Spleen (tissue), 11 donors: ENCODE results near the gene MRAS. TPM values are rescaled to one million over a fixed set of nuclear protein-coding genes. Genes with fewer than 3 reads are reported as not detected.

Experiments used
- DNase-seq: peaks from one replicate; pipeline ENCODE4 v3.0.0-alpha.2; 2020
- H3K27ac ChIP-seq, 8 donors: fragments of 200-600 bp; sonication (generic) in 7 of 8; 1 replicate in 4 of 8; 2 replicates in 4 of 8; pipeline versions ENCODE4 v1.5.0 to v1.8.0; 2016 to 2021; ENCODE audit warnings: inconsistent platforms in 4 of 8, mild to moderate bottlenecking in 4 of 8, moderate library complexity in 1 of 8
- H3K27me3 ChIP-seq, 7 donors: fragments of 200-600 bp; sonication (generic) in 6 of 7; replicated peaks in 1 of 7; 1 replicate in 4 of 7; 2 replicates in 3 of 7; pipeline versions ENCODE4 v1.5.0 to v1.8.0; 2016 to 2021; ENCODE audit warnings: inconsistent platforms in 3 of 7, mild to moderate bottlenecking in 1 of 7
- H3K36me3 ChIP-seq, 6 donors: fragments of 200-600 bp; sonication (generic) in 5 of 6; 1 replicate in 4 of 6; 2 replicates in 2 of 6; pipeline versions ENCODE4 v1.5.0 to v1.8.0; 2016 to 2021; ENCODE audit warnings: inconsistent platforms in 2 of 6
- H3K4me1 ChIP-seq, 6 donors: fragments of 200-600 bp; sonication (generic) in 5 of 6; 1 replicate in 3 of 6; 2 replicates in 3 of 6; pipeline versions ENCODE4 v1.5.0 to v1.8.0; 2016 to 2021; ENCODE audit warnings: inconsistent platforms in 3 of 6
- H3K4me3 ChIP-seq, 8 donors: fragments of 200-600 bp; sonication (generic) in 7 of 8; 1 replicate in 4 of 8; 2 replicates in 4 of 8; pipeline versions ENCODE4 v1.5.0 to v1.8.0; 2016 to 2021; ENCODE audit warnings: inconsistent platforms in 4 of 8, mild to moderate bottlenecking in 4 of 8, moderate library complexity in 2 of 8
- H3K9me3 ChIP-seq, 8 donors: fragments of 200-600 bp; sonication (generic) in 7 of 8; 1 replicate in 4 of 8; 2 replicates in 4 of 8; pipeline versions ENCODE4 v1.5.0 to v1.8.0; 2016 to 2021; ENCODE audit warnings: inconsistent platforms in 4 of 8
- CTCF ChIP-seq, 11 experiments: fragments of 200-600 bp in 7 of 11; fragments of 450-650 bp in 4 of 11; sonication (generic) in 4 of 11; IDR thresholded peaks in 8 of 11; conservative IDR thresholded peaks in 3 of 11; 1 replicate in 7 of 11; 2 replicates in 4 of 11; pipeline versions ENCODE4 v1.4.0 to v1.8.0; 2016 to 2021; ENCODE audit warnings: antibody characterized with exemption in 11 of 11, inconsistent platforms in 4 of 11, mild to moderate bottlenecking in 1 of 11
- POLR2A ChIP-seq, 3 donors: fragments of 450-650 bp; IDR thresholded peaks; one replicate each; pipeline ENCODE4 v1.5.1; 2017; ENCODE audit warnings: antibody characterized with exemption in 3 of 3, mild to moderate bottlenecking in 1 of 3
- POLR2AphosphoS5 ChIP-seq, 3 donors: sonication (generic); formaldehyde crosslinking; IDR thresholded peaks; one replicate each; pipeline ENCODE4 v1.5.1; 2017; ENCODE audit warnings: antibody characterized with exemption in 3 of 3
- WGBS, 5 donors: extraction: QIAGEN DNeasy Blood & Tissue Kit in 3 of 5; methylation state at CpG; one replicate each; pipeline versions ENCODE4 v1.1.5 to v1.1.7; 2013 to 2018; 5-methylcytosine and 5-hydroxymethylcytosine counted together
- intact Hi-C: fragments of 100-400 bp; cut with DNase I; formaldehyde crosslinking; loops from one replicate; pipeline ENCODE4 v1.15.0; 2023; ENCODE audit warnings: low total_unique reads
- polyA plus RNA-seq, 3 donors: library from polyadenylated mRNA; stranded (reverse); fragments of 200-250 nt; gene quantifications; one replicate each; pipeline ENCODE4 v1.2.1, GENCODE V29; 2013
- total RNA-seq, 7 donors: library from RNA; depleted of rRNA in 3 of 7; stranded (reverse); fragments of >200 nt in 3 of 7; fragmentation: NEBNext Ultra II Directional in 4 of 7; extraction: Animal tissue kit (Norgen Biotek cat#: 25700) in 4 of 7; gene quantifications; one replicate each; pipeline versions ENCODE4 v1.1.0 to v1.2.1, GENCODE V29; 2016 to 2021
- donor health status: healthy with polysubstance abuse.
- donor health status: DM: no; HTN: no; CAD: no; lungs with moderate emphysema.
- donor health status: DM: no; HTN: no; CAD: no.
- donor health status: Bipolar disorder and iron deficiency.
- donor health status: healthy.
- donor health status: DM: no; HTN: no; CAD: no.
- donor health status: DM: yes; HTN: yes; CAD: no.

Gene MRAS
- total and polyA plus RNA-seq, 10 donors: 4.1 to 36.7 (median 21.4) TPM

- intact Hi-C loops: no loop called here
- WGBS, 5 donors: 21 to 52% (median 36%) methylated on average over 16 of the region's 16 CpGs
- Histone ChIP-seq H3K4me1 (peaks cover 13 to 28% (median 20%) of the 10 kb centered on the region in 6 donors), H3K4me3 (peak overlapping the region in 4 of 8 donors; percentile 33 to 74 (median 50)), H3K27ac (no peak overlapping the region), H3K9me3 (no peaks in the 10 kb centered on the region), H3K27me3 (peaks cover 2 to 90% (median 36%) of the 10 kb centered on the region in 7 donors), H3K36me3 (no peaks in the 10 kb centered on the region)
- DNase-seq: no peak
- TF ChIP-seq POLR2AphosphoS5 (IDR thresholded peaks at IDR 0.05): no peak
- TF ChIP-seq CTCF (IDR thresholded peaks at IDR 0.05 in 8 of 11, conservative IDR thresholded peaks at IDR 0.05 in 3 of 11): no peak
- TF ChIP-seq POLR2A (IDR thresholded peaks at IDR 0.05): no peak
Observed at GRCh38 chr3:138433892-138434275, 85.5 kb downstream of the MRAS start.

- 0 to 6% (median 3%) methylated on average over 14 to 54 of the region's 54 CpGs for WGBS, 5 donors
- no peak within 1 kb of the TSS for H3K27ac ChIP-seq
- H3K36me3 ChIP-seq: no peaks in the 10 kb centered on the region
- H3K27me3 ChIP-seq: peaks cover 2 to 89% (median 36%) of the 10 kb centered on the region in 7 donors
- TF ChIP-seq CTCF (IDR thresholded peaks at IDR 0.05 in 8 of 11, conservative IDR thresholded peaks at IDR 0.05 in 3 of 11): peak in 1 of 11 experiments; percentile 13
- TF ChIP-seq POLR2A (IDR thresholded peaks at IDR 0.05): no peak
- peak in 1 of 3 donors; percentile 43 for TF ChIP-seq POLR2AphosphoS5 (IDR thresholded peaks at IDR 0.05)
- H3K4me3 ChIP-seq: peak within 1 kb of the TSS; percentile 19 to 74 (median 44)
- H3K9me3 ChIP-seq: no peaks in the 10 kb centered on the region
- no peak for DNase-seq
- H3K4me1 ChIP-seq: peaks cover 13 to 28% (median 20%) of the 10 kb centered on the region in 6 donors
- intact Hi-C loops: no loop called here
Observed at GRCh38 chr3:138434276-138434874, 86.0 kb downstream of the MRAS start, which contains the start of gene ESYT3. Gene ESYT3 (plus strand): TSS chr3:138434616. CDS start chr3:138434799, 183 bp downstream.

GRCh38 chr3:138434875-138435772, 86.7 kb downstream of the MRAS start:
- no peak for DNase-seq
- TF ChIP-seq POLR2A (IDR thresholded peaks at IDR 0.05): no peak
- TF ChIP-seq CTCF (IDR thresholded peaks at IDR 0.05 in 8 of 11, conservative IDR thresholded peaks at IDR 0.05 in 3 of 11): no peak
- no peak for TF ChIP-seq POLR2AphosphoS5 (IDR thresholded peaks at IDR 0.05)
- no peaks in the 10 kb centered on the region for H3K36me3 ChIP-seq
- 7 to 14% (median 8%) methylated on average over 43 to 78 of the region's 78 CpGs for WGBS, 5 donors
- H3K27ac ChIP-seq: no peak overlapping the region
- peaks cover 13 to 28% (median 20%) of the 10 kb centered on the region in 6 donors for H3K4me1 ChIP-seq
- peak overlapping the region; percentile 19 to 74 (median 44) for H3K4me3 ChIP-seq
- H3K27me3 ChIP-seq: peaks cover 2 to 89% (median 36%) of the 10 kb centered on the region in 7 donors
- no peaks in the 10 kb centered on the region for H3K9me3 ChIP-seq
- intact Hi-C loops: no loop called here

- peaks cover 13 to 28% (median 20%) of the 10 kb centered on the region in 6 donors for H3K4me1 ChIP-seq
Observed at GRCh38 chr3:138435840-138436239, 87.5 kb downstream of the MRAS start.

More at GRCh38 chr3:138435840-138436239, 87.5 kb downstream of the MRAS start:
- intact Hi-C loops: no loop called here
- H3K36me3 ChIP-seq: no peaks in the 10 kb centered on the region
- H3K4me3 ChIP-seq: peak overlapping the region in 2 of 8 donors; percentile 50 to 74
- no peak for TF ChIP-seq POLR2A (IDR thresholded peaks at IDR 0.05)
- no peak for TF ChIP-seq POLR2AphosphoS5 (IDR thresholded peaks at IDR 0.05)
- TF ChIP-seq CTCF (IDR thresholded peaks at IDR 0.05 in 8 of 11, conservative IDR thresholded peaks at IDR 0.05 in 3 of 11): no peak
- DNase-seq: no peak
- no peaks in the 10 kb centered on the region for H3K9me3 ChIP-seq
- H3K27me3 ChIP-seq: peaks cover 2 to 83% (median 36%) of the 10 kb centered on the region in 7 donors
- WGBS, 5 donors: 79 to 92% (median 86%) methylated on average over 8 of the region's 8 CpGs
- no peak overlapping the region for H3K27ac ChIP-seq
